Endodermal cell (in vitro differentiated cells): ENCODE measurements around the gene MICB. TPM values are rescaled to one million over a fixed set of nuclear protein-coding genes. Genes with fewer than 3 reads are reported as not detected.

Experiments used
- DNase-seq: peaks from one replicate; pipeline ENCODE4 v3.0.0-alpha.2; 2017
- H3K27ac ChIP-seq: 2 replicates; pipeline ENCODE4 v1.5.1; 2013; ENCODE audit warnings: mild to moderate bottlenecking, low read depth, low read length, moderate library complexity
- H3K27me3 ChIP-seq: 2 replicates; pipeline ENCODE4 v1.6.1; 2013; ENCODE audit warnings: mild to moderate bottlenecking, low read length, moderate library complexity; ENCODE audit not compliant: insufficient read depth, control insufficient read depth, poor library complexity, severe bottlenecking
- H3K36me3 ChIP-seq: 2 replicates; pipeline ENCODE4 v1.7.0; 2013; ENCODE audit warnings: mild to moderate bottlenecking, low read length, moderate library complexity; ENCODE audit not compliant: control insufficient read depth, insufficient read depth
- H3K4me1 ChIP-seq: one replicate; pipeline ENCODE4 v1.7.0; 2013; ENCODE audit warnings: low read length; ENCODE audit not compliant: control insufficient read depth, insufficient read depth
- H3K4me3 ChIP-seq: 2 replicates; pipeline ENCODE4 v1.5.1; 2013; ENCODE audit warnings: mild to moderate bottlenecking, low read length, moderate library complexity
- H3K9ac ChIP-seq: 2 replicates; pipeline ENCODE4 v1.6.1; 2013; ENCODE audit warnings: mild to moderate bottlenecking, low read length, moderate library complexity; ENCODE audit not compliant: poor library complexity, severe bottlenecking; ENCODE audit errors: extremely low read depth
- H3K9me3 ChIP-seq: 2 replicates; pipeline ENCODE4 v1.6.1; 2013; ENCODE audit warnings: mild to moderate bottlenecking, low read length, moderate library complexity; ENCODE audit not compliant: control insufficient read depth
- H3K27ac Mint-ChIP-seq: 2 replicates; pipeline ENCODE4 v1.8.0; 2020; ENCODE audit warnings: mixed read lengths
- H3K27me3 Mint-ChIP-seq: 2 replicates; pipeline ENCODE4 v1.8.0; 2021; ENCODE audit warnings: mild to moderate bottlenecking, mixed read lengths; ENCODE audit not compliant: insufficient read depth
- H3K36me3 Mint-ChIP-seq: 2 replicates; pipeline ENCODE4 v1.8.0; 2020; ENCODE audit warnings: low read depth, mixed read lengths
- H3K4me1 Mint-ChIP-seq: 2 replicates; pipeline ENCODE4 v1.8.0; 2020; ENCODE audit warnings: mixed read lengths
- H3K4me3 Mint-ChIP-seq: 2 replicates; pipeline ENCODE4 v1.8.0; 2020; ENCODE audit warnings: mild to moderate bottlenecking, moderate library complexity, mixed read lengths
- H3K9me3 Mint-ChIP-seq: 2 replicates; pipeline ENCODE4 v1.8.0; 2020; ENCODE audit warnings: mild to moderate bottlenecking, mixed read lengths
- CTCF ChIP-seq: fragments of 200-600 bp; sonication (generic); conservative IDR thresholded peaks from 2 replicates; pipeline ENCODE4 v1.5.0; 2021; ENCODE audit warnings: antibody characterized with exemption, mild to moderate bottlenecking
- WGBS, 2 experiments: methylation state at CpG; one replicate each; pipeline versions ENCODE4 v1.1.5 to v1.1.7; 2013; ENCODE audit warnings: missing lambda C conversion rate in 2 of 2, mixed read lengths in 1 of 2; ENCODE audit not compliant: insufficient coverage in 1 of 2, insufficient read length in 1 of 2; 5-methylcytosine and 5-hydroxymethylcytosine counted together
- total RNA-seq, 2 donors: library from RNA; stranded (reverse); fragmentation: NEBNext Ultra II Directional in 1 of 2; extraction: Animal tissue kit (Norgen Biotek cat#: 25700) in 1 of 2; gene quantifications; 2 replicates in 1 of 2; 3 replicates in 1 of 2; pipeline ENCODE4 v1.2.1, GENCODE V29; 2021

Gene MICB
- total RNA-seq, 2 donors from 2014 or later = 8.2 to 8.5 TPM

GRCh38 chr6:31462026-31462963 is 35.6 kb upstream of the MICB start:
- H3K4me3 ChIP-seq = no peak overlapping the region
- H3K27ac ChIP-seq = no peak overlapping the region
- no peaks in the 10 kb centered on the region for H3K9me3 Mint-ChIP-seq
- H3K4me1 ChIP-seq = no peaks in the 10 kb centered on the region
- no peak overlapping the region for H3K27ac Mint-ChIP-seq
- H3K9ac ChIP-seq = no peak overlapping the region
- no peak for DNase-seq
- 49 to 74% methylated on average over 6 to 11 of the region's 11 CpGs for WGBS, 2 experiments
- peak overlapping the region; percentile 59 for H3K4me3 Mint-ChIP-seq
- no peaks in the 10 kb centered on the region for H3K36me3 Mint-ChIP-seq
- peaks cover 42% of the 10 kb centered on the region for H3K27me3 Mint-ChIP-seq
- H3K9me3 ChIP-seq = no peaks in the 10 kb centered on the region
- no peaks in the 10 kb centered on the region for H3K36me3 ChIP-seq
- peaks cover 28% of the 10 kb centered on the region for H3K27me3 ChIP-seq
- TF ChIP-seq CTCF = no peak
- H3K4me1 Mint-ChIP-seq = peaks cover 3% of the 10 kb centered on the region

- peaks cover 37% of the 10 kb centered on the region for H3K27me3 Mint-ChIP-seq
- Histone ChIP-seq H3K36me3 (no peaks in the 10 kb centered on the region), H3K27ac (no peak overlapping the region), H3K9me3 (no peaks in the 10 kb centered on the region), H3K4me1 (no peaks in the 10 kb centered on the region), H3K27me3 (peaks cover 25% of the 10 kb centered on the region), H3K4me3 (peak overlapping the region; percentile 59), H3K9ac (no peak overlapping the region)
- no peaks in the 10 kb centered on the region for H3K36me3 Mint-ChIP-seq
- DNase-seq = peak; percentile 98
- H3K27ac Mint-ChIP-seq = peak overlapping the region; percentile 89
- H3K4me1 Mint-ChIP-seq = peaks cover 3% of the 10 kb centered on the region
- H3K4me3 Mint-ChIP-seq = peak overlapping the region; percentile 59
- no peaks in the 10 kb centered on the region for H3K9me3 Mint-ChIP-seq
- TF ChIP-seq CTCF = no peak
- WGBS, 2 experiments = 33 to 38% methylated on average over 15 to 29 of the region's 29 CpGs
Measured at GRCh38 chr6:31462964-31463870, 34.7 kb upstream of the MICB start.
